Right renal cortex interstitium (tissue), 3 donors: ENCODE results near the gene GPR45. TPM values are rescaled to one million over a fixed set of nuclear protein-coding genes. Genes with fewer than 3 reads are reported as not detected.

Source experiments
- DNase-seq, 3 donors: peaks; one replicate each; pipeline ENCODE4 v3.0.0-alpha.2; 2013; ENCODE audit warnings: low read depth in 3 of 3, low spot score in 2 of 3
- polyA plus RNA-seq, 3 donors: library from polyadenylated mRNA; unstranded; fragments of 120-200 nt; gene quantifications; one replicate each; pipeline ENCODE4 v1.2.1, GENCODE V29; 2013; ENCODE audit not compliant: insufficient read length in 3 of 3

GPR45 gene
- polyA plus RNA-seq, 3 donors = 0.12 TPM; not detected in 2

- DNase-seq = no peak
Measured at GRCh38 chr2:105252271-105252670, 10.7 kb downstream of the GPR45 start.

GRCh38 chr2:105254531-105255210 lies 13.1 kb downstream of the GPR45 start:
- DNase-seq = no peak

- no peak for DNase-seq
Measured at GRCh38 chr2:105255979-105256378, 14.4 kb downstream of the GPR45 start.

GRCh38 chr2:105256431-105257047 lies 15.0 kb downstream of the GPR45 start:
- no peak for DNase-seq

GRCh38 chr2:105257981-105258380 lies 16.4 kb downstream of the GPR45 start:
- DNase-seq = no peak

- no peak for DNase-seq
Measured at GRCh38 chr2:105258835-105259350, 17.4 kb downstream of the GPR45 start.

GRCh38 chr2:105261061-105261460 lies 19.5 kb downstream of the GPR45 start:
- no peak for DNase-seq

GRCh38 chr2:105262651-105263091 lies 21.1 kb downstream of the GPR45 start:
- peak; percentile 31 to 55 (median 42) for DNase-seq

GRCh38 chr2:105269426-105269825 lies 27.9 kb downstream of the GPR45 start:
- DNase-seq = no peak

GRCh38 chr2:105271393-105272045 lies 30.0 kb downstream of the GPR45 start:
- DNase-seq = no peak

GRCh38 chr2:105272176-105272575 lies 30.6 kb downstream of the GPR45 start:
- no peak for DNase-seq

- no peak for DNase-seq
Measured at GRCh38 chr2:105274046-105274445, 32.5 kb downstream of the GPR45 start.

- DNase-seq = no peak
Measured at GRCh38 chr2:105278654-105279053, 37.1 kb downstream of the GPR45 start.

GRCh38 chr2:105279126-105279525 lies 37.6 kb downstream of the GPR45 start:
- no peak for DNase-seq

GRCh38 chr2:105280281-105280680 lies 38.7 kb downstream of the GPR45 start:
- no peak for DNase-seq

- DNase-seq = no peak
Measured at GRCh38 chr2:105283532-105283931, 42.0 kb downstream of the GPR45 start.

- no peak for DNase-seq
Measured at GRCh38 chr2:105287692-105288091, 46.1 kb downstream of the GPR45 start.

- DNase-seq = no peak
Measured at GRCh38 chr2:105288133-105288532, 46.6 kb downstream of the GPR45 start.

GRCh38 chr2:105290981-105291660 lies 49.6 kb downstream of the GPR45 start:
- no peak for DNase-seq

GRCh38 chr2:105291981-105292380 lies 50.4 kb downstream of the GPR45 start:
- no peak for DNase-seq
